IPS DF 4.7 (cell line): Measurements from ENCODE around the gene BCL6.

Experiments
- DNase-seq: peaks from one replicate; pipeline ENCODE4 v3.0.0-alpha.2; 2013; ENCODE audit warnings: low spot score; ENCODE audit errors: extremely low read depth

Gene BCL6

DNA sequence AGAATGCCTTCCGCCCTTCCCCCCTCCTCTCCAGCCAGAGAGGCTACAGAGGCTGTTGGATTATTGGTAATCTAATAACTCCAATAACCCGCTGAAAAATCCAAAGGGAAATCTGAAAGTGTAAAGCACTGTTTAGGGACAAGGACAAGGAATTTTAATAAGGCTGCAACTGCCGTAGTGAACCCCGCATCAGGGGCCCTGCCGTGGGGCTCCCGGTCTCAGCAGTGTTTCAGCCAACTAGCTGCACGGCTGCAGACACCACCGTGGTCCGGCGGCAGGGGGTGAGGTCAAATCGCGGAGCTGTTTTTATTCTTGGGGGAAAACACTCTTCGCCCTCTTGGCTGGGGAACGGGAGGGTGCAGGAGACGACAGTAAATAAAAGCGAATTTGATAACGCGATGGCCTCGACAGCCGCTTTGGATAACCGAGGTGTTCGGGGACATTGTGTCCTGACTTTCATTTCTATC, 6.1 kb downstream of the BCL6 start:
- DNase-seq: no peak

DNA sequence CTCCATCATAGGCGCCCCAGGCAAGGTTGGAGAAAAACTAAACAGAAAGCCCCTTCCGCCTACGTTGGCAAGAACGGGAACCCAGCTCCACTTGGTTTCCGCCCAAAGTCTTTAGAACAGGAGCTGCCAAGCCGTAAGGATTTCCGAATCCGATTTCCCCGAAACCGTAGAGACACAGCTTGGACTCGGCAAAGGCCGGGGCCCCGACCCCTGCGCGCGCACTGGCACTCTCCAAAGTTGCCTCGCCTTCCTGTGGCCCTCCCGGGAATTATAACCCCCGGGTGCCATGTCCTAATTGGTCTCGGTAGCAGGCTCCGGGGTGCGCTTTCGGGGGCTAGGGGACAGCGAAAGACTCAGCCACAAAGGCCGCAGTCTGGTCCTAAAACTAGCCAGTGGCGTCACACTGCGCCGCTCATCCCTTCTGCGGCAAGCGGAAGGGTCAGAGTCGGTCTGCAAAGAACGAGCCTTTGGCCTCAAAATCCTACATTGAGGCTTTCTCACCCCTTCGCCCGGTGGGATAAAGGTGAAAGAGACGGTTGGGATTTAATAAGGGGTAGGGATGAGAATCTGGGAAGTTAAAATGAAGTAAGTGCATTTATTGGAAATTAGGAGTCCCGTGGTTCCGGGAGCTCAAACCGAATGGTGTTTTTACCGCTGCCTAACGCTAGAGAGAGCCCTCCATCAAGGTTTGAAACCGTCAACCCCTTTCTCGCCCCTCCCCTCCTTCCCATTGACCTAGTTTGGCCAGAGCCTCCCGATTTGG, 6.8 kb downstream of the BCL6 start:
- DNase-seq: peak; percentile 91

DNA sequence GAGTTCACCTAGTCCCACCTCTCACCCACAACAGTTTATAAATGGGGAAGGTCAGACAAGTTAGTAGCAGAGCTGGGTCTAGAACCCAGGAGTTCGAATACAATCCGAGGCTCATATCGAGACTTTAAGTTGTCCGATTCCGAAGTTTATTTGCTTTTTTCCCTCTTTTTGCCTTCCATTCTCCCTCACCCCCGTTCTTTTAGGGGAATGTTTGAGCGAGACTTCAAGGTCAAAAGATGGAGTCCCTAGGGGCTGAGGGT, 7.3 kb downstream of the BCL6 start:
- no peak for DNase-seq

DNA sequence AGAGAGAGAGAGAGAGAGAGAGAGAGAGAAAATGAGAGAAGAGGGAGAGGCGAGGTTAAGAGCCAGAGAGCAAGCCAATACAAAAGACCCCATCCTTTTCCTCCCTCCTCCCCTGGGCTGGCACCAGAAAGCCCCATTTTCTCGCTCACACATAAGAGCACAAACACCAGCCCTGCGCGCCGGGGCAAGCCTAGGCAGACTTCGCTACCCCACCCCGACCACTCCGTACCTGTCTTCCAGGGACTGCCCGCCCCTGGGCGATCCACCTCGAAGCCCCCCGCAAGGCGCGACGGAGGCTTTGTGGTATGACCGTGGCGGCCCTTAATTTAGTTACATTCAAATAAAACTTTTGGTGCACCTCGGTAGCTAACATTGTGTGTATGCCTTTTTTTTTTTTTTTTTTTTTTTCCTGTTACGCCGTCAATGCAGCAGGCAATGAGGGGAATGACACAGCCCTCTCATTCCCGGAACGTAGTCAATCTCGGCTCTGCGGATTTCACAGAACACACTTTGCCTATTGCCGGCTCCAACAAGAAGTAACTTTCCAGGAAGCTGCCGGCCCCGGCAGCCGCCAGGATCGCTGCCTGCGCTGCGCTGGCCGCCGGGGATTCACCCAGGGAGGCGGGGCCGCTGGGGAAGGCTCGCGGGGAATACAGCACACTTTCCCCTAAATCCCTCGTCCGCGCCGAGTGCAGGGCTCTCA, 7.7 kb downstream of the BCL6 start:
- DNase-seq: no peak

DNA sequence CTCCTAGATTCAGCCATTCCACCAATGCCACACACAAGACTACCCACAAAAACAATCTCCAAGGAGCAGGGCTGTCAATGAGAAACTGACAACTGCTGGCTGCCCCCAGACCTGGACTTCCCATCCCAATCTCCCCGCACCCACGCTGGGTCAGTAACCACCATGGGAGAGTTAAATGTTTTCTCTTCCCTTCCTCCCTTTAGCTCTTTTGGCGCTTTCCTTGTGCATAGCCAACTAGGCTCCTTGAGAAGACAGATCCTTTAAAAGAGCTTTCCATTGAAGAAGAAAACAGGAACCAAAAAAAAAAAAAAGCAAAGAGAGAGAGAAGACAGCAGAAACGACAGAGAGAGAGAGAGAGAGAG, 8.3 kb downstream of the BCL6 start:
- DNase-seq: no peak

DNA sequence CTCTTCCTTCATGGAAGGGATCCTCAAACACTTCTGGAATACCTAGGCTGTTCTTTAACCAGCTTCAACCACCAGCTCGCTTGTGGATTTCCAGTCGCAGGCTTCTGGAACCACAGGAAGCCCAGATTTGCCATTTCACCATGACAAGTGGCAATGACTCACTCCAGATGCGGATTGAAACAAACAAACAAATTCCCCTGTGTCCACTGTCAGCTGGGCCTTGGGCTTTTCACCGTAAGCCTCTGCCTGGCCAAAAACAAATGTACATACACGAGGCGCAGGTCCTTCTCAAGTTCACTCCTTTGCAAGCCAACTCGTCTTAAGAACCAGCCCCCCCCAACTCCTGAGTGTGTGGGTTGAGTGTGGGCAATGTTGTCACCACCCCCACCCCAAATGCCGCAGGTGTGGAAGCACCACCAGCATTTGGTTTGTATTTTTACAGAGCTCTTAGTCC, 8.8 kb downstream of the BCL6 start:
- DNase-seq: no peak

DNA sequence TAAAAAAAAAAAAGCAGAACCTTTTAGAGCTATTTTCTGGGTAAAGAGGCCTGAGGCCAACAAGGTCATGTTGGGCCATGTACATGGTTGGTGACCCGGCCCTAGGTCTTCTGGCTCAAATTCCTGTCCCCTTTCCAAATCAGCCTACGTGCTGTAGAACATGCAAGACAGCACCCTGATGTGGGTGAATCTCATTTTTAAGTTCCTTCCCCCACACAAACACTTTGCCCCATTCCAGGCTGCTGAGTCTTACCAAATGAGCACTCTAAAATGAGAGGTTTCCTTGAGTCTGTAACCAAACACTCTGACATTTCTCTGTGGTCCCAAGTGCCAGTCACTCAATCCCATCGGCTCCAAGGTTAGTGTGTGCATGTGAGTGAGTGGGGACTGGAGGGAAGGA, 9.4 kb downstream of the BCL6 start:
- no peak for DNase-seq

DNA sequence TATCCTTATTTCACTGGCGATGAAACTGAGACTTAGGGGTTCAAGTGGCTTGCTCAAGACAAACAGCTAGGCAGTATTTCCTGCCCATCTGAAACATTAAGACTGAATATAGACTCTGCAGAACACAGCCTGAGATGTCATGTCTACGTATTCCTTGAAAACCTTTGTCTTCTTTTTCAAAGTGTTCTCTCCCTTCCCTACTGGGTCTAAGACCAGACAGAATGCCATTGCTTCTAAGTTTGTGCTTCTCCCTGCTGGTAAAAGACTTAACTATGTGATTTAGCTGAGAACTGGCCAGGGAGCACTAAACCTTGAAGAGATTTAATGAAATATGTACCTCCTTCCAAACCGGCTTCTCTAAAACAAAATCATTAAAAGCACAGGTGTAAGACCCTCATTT, 9.9 kb downstream of the BCL6 start:
- DNase-seq: no peak

DNA sequence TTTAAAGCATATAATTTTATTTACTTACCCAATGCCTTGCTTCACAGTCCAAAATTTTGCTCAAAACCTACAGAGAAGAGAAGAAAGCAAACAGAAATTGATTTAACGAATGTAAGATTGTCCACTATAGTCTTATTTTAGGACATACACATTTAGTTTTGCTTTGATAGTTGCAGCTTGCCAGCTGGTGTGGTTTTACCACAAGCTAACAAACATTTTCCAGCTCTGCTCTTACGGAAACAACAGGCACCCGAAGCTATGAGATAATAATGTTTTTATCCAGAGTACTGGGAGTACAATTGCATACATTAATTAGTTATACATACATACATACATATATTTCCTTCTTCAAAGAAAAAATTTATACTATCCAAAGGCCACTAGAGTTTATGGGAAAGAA, 10.4 kb downstream of the BCL6 start:
- DNase-seq: no peak

DNA sequence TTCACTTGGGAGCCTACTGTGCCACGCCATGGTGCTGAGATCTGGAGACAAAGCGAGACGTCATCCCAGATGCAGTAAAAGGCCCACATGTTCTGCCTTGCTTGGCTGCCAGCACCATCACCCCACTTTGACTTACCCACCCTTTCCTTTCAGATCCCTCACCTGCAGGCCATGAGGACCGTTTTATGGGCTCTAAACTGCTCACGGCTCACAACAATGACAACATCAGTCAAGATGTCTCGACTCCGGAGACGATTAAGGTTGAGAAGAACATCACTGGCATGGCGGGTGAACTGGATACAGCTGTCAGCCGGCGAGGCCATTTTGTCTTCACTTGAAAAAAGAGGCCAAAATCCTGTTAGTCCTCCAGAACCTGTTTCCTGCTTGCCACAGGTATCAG, 11.9 kb downstream of the BCL6 start:
- DNase-seq: no peak

DNA sequence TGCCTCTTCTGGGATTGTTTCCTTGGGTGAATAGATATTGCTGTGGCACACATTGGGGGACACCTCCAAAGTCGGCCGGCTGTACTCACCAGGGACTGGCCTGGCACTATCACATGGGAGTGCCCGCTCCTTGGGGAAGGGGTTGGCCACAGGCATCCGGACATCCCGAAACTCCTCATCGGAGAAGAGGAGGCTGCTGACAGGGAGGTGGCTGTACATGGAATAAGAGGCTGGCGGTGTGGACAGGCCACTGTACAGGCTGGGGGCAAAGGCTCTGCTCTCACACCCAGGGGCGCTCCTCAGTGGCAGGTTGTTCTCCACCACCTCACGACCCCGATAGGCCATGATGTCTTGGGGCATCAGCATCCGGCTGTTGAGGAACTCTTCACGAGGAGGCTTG, 15.7 kb downstream of the BCL6 start:
- no peak for DNase-seq

DNA sequence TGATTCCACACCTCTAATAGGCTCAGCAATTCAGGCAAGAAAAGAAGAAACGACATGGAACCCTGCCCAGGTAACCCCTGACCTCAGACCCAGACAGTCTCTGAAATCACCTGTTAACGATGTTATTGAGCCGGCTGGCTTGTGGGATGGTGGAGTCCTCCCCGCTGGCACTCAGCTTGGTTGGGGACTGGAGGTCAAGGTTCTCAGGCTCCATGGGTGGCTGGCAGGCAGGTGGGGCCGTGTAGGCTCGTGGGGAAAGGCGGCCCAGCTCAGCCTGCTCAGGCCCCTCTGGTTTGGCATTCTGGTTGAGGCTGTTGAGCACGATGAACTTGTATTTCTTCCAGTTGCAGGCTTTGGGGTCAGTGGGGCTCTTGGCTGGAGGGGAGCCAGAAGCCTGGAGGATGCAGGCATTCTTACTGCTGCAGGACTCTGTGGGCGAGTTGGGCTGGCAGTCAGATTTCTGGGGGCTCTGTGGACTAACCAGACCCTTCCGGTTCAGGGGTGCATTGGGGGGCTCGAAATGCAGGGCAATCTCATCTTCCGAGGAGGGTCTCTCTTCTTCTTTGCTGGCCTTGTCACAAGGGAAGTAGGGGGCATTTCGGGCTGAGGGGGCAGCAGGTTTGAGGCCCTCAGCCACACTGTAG, 16.2 kb downstream of the BCL6 start:
- DNase-seq: no peak

DNA sequence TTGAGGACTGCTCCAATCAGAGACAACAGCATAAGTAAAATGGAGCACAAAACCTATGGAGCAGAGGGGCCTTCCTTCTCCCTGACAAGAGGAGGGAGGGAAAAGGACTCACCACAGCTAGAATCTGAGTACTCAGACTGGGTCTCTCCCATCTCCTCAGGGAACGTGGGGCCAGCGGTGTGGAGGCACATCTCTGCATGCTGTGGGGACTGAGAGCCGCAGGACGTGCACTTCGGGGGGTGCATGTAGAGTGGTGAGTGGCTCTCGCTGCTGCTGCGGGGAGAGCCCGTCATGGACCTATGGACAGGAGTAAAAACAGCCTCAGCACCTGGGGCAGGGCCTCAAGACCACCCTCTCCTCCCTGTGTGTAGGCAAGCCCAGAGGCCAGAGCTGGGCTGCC, 17.0 kb downstream of the BCL6 start:
- DNase-seq: no peak

DNA sequence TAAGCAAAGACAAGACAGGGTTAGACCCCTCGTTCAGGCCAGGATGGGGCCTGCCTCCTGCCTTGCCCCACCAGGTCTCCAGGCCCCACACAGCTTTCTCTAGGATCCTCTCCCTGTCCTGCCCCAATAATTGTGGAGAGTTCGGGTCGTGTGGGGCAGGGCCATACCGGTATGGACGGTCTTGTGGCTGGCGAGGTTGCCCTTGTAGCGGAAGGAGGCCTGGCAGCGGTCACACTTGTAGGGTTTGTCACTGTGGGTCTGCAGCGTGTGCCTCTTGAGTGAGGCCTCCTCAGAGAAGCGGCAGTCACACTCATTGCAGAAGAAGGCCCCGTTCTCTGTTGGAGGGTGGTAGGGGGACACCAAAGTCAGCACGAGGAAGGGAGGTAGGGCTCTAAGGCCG, 18.7 kb downstream of the BCL6 start:
- DNase-seq: no peak

DNA sequence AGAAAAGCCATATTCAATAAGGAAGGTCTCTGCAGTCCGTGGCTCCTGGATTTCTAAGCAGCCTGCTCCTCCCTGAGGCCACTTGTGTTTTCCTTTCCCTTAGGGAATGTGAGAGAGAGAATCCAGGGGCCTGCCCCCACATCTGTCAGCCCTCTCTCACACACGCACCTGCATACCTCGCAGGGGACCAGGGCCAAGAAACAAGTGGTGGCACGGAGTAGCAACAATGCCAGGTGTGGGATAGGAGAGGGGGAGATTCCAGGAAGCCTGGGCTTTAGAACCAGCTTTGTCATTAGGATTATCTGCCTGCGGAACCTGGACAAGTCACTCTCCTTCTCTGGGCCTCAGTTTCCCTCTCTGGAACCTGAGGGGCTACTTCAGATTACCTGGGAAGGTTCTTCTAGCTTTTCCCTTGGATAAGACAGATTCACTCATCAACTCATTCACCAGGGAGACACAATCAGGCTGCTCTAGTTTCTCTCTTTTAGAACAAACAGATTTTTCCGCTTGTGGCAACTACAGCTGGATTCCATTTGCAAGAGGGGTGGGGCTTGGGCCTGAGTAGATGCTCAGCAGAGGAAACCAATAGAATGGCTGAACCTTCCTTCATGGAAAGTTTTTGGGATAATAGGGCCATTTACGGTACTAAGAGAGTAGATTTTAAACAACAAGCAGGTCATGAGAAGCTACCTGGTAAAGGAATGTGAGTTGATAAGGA, 19.5 kb downstream of the BCL6 start:
- no peak for DNase-seq

DNA sequence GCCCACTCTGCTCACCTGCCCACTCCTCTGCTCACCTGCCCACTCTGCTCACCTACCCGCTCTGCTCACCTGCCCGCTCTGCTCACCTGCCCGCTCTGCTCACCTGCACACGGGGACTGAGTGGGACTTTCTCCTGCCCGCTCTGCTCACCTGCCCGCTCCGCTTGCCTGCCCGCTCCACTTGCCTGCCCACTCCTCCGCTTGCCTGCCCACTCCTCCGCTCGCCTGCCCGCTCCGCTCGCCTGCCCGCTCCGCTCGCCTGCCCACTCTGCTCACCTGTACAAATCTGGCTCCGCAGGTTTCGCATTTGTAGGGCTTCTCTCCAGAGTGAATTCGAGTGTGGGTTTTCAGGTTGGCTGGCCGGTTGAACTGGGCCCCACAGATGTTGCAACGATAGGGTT, 20.0 kb downstream of the BCL6 start:
- no peak for DNase-seq

DNA sequence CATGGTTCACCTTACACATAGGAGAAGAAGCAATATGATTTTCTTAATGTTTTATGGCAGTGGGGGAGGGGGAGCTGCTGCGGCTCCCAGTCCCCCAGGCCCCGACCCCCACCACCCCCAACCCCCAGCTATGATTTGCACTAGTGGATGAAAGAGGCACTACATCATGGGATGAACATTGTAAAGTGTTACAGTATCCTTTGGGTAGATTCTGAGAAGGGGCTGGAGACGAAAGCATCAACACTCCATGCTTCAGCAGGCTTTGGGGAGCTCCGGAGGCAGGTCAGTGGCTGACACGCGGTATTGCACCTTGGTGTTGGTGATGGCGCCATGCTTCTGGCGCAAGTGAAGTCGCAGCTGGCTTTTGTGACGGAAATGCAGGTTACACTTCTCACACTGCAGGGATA, 23.1 kb downstream of the BCL6 start:
- DNase-seq: no peak

DNA sequence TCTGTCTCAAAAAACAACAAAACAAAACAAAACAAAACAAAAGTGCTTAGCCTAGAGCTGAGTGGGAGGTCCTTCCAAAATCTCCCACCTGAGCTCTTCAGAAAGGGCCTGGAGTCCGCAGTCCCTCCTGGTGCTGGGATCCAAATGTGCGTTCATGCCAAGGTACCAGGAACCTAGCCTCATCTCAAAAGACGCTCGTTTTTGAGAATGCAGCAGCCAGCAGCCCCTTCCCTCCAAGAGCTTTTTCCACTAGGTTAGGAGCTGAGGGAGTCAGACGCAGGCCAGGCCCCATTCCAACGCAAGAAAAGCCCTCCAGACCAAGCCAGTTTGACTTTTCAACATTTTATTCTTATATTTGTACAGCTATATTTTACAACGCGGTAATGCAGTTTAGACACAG, 24.2 kb downstream of the BCL6 start:
- DNase-seq: no peak

DNA sequence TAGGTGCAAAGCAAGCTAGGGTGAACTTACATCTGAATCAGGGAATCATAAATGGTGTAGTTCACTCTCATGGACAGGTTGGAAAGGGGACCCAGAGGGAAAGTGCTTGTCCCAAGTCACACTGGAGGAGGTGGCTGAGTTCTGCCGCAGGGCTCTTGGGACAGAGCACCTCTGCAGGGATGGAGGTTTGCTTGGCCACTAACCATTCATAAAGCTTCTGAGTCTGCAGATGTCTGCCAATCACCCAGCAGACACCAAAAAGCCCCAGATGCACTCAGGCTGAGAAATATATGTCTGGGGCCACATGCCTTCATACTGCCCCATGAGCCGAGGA, 25.0 kb downstream of the BCL6 start:
- no peak for DNase-seq

DNA sequence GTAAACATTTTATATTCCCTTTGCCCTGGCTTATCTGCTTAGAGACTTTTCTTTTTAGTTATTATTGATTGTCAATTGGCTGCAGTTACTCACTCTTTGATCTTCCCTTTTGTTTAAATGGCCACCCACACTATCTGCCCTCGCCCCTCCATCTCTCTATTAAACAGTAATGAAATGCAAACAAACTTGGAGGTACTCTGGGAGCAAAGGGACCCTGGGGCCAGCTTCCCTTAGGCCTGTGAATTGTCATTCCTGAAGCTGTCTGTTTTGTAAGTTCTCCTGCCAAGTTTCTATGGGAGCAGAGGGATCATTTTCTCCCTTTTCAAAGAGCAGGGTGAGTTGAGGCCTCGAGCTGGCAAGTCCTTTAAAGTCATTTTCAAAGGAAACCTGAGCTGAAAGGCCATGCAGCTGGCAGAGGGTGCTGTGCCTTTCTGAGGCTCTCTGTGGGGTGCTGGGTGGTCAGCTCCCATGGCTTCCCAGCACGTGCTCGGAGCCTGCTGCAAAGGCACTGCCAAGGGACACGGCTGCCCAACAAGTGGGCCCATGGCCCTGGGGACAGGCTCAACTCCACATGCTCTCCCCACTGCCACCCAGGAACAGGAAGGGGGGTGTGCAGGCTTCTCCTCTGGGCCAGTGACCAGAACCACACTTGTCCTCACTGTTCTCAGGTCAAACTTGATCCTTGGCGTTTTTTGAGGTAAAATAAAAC, 25.5 kb downstream of the BCL6 start:
- DNase-seq: no peak

DNA sequence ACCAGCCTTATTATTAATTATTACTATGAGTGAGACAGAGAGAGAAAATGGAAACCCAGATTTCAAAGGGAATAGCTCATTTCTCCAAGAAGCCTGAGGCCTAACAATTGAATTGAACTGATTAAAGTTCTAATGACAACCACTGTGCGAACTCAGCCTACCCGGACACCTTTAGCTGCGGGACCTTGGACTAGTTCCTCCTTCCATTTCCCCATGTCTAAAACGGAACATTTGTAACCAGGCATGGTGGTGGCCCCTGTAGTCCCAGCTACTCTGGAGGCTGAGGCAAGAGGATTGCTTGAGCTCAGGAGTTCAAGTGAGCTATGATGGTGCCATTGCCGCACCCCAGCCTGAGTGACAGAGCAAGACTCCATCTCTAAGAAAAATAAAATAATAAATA, 26.5 kb downstream of the BCL6 start:
- no peak for DNase-seq

DNA sequence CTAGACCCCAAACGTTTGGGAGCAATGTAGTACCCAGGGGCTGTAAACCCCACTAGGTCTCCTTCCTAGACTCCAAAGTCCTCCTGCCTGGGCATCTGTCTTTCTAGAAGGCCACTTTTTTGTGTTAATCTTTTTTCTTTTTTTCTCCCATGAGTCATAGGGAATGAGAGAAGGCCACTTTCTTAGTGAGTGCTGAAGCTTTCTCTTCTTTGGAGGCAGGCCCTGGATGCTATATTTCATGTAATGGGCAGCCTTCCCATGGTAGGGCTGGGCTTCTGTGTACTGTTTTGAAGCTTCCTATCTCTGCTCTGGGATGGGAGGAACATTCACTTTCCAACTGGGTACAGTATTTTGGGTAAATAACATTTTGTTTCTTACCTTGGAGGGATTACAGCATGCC, 27.7 kb downstream of the BCL6 start:
- no peak for DNase-seq
